HCT116 (cell line): ENCODE measurements around the gene MSRB2.

ENCODE experiments used
- ATF3 ChIP-seq: IDR thresholded peaks from 2 replicates; pipeline ENCODE4 v1.6.1; 2012
- CTCF ChIP-seq, 3 experiments: fragments of 200-600 bp in 1 of 3; sonication (generic) in 1 of 3; IDR thresholded peaks in 2 of 3; conservative IDR thresholded peaks in 1 of 3; 2 replicates each; pipeline ENCODE4 v1.5.1; 2012 to 2017; ENCODE audit warnings: low read depth in 2 of 3, low read length in 2 of 3, antibody characterized with exemption in 1 of 3, borderline replicate concordance in 1 of 3, control low read depth in 1 of 3, mild to moderate bottlenecking in 1 of 3, mixed read lengths in 1 of 3, mixed run types in 1 of 3, moderate library complexity in 1 of 3; ENCODE audit not compliant: insufficient read depth in 1 of 3
- POLR2A ChIP-seq: IDR thresholded peaks from 2 replicates; pipeline ENCODE4 v1.7.0; 2011; ENCODE audit warnings: borderline replicate concordance; ENCODE audit not compliant: insufficient read depth, insufficient read length; ENCODE audit errors: extremely low read depth
- RAD21 ChIP-seq: IDR thresholded peaks from 2 replicates; pipeline ENCODE4 v1.6.1; 2012; ENCODE audit warnings: low read depth, mild to moderate bottlenecking
- REST ChIP-seq: IDR thresholded peaks from 2 replicates; pipeline ENCODE4 v1.6.1; 2012; ENCODE audit warnings: low read depth
- ZFX ChIP-seq: fragments of 450-650 bp; IDR thresholded peaks from 2 replicates; pipeline ENCODE4 v1.6.1; 2017

- TF ChIP-seq CTCF (IDR thresholded peaks at IDR 0.05 in 2 of 3, conservative IDR thresholded peaks at IDR 0.05 in 1 of 3; ENCODE audit: borderline replicate concordance in 1 of 3, insufficient read depth in 1 of 3, low read depth in 2 of 3, low read length in 2 of 3) (no peak), POLR2A (no peak), RAD21 (no peak), REST (no peak), ATF3 (no peak), ZFX (no peak)
Measured at GRCh38 chr10:23055424-23056185, 39.8 kb upstream of the MSRB2 start.
